Naive B cell (primary cell): Measurements from ENCODE around the gene PSMD12. TPM values are rescaled to one million over a fixed set of nuclear protein-coding genes. Genes with fewer than 3 reads are reported as not detected.
"Not testable (repeated sequence)": the region's sequence is repeated elsewhere in the genome, so short reads cannot be mapped to it uniquely, and the experiment has no call there.

Source experiments
- ATAC-seq, 2 donors: fragments of 150-1000 bp; cut with Tn5 transposase; 2 replicates each; pipeline ENCODE4 v1.10.0; 2021; ENCODE audit warnings: low read depth in 2 of 2, mild to moderate bottlenecking in 2 of 2, moderate library complexity in 2 of 2
- DNase-seq: peaks from one replicate; pipeline ENCODE4 v3.0.0; 2022
- H3K27ac Mint-ChIP-seq, 6 donors: one replicate each; pipeline ENCODE4 v1.8.0; 2020 to 2022; ENCODE audit warnings: mild to moderate bottlenecking in 6 of 6, mixed read lengths in 6 of 6, moderate library complexity in 5 of 6, inconsistent platforms in 2 of 6
- H3K27me3 Mint-ChIP-seq, 3 donors: one replicate each; pipeline ENCODE4 v1.8.0; 2021 to 2022; ENCODE audit warnings: mixed read lengths in 3 of 3, mild to moderate bottlenecking in 1 of 3
- H3K36me3 Mint-ChIP-seq, 2 donors: one replicate each; pipeline ENCODE4 v1.8.0; 2020 to 2022; ENCODE audit warnings: mixed read lengths in 2 of 2, inconsistent platforms in 1 of 2, mild to moderate bottlenecking in 1 of 2
- H3K4me1 Mint-ChIP-seq, 3 donors: one replicate each; pipeline ENCODE4 v1.8.0; 2020 to 2022; ENCODE audit warnings: mixed read lengths in 3 of 3, inconsistent platforms in 1 of 3, mild to moderate bottlenecking in 1 of 3, moderate library complexity in 1 of 3
- H3K4me3 Mint-ChIP-seq, 8 donors: one replicate each; pipeline ENCODE4 v1.8.0; 2020 to 2022; ENCODE audit warnings: mild to moderate bottlenecking in 8 of 8, mixed read lengths in 8 of 8, moderate library complexity in 8 of 8, inconsistent platforms in 2 of 8
- H3K9me3 Mint-ChIP-seq, 7 donors: one replicate each; pipeline ENCODE4 v1.8.0; 2020 to 2022; ENCODE audit warnings: mixed read lengths in 7 of 7, mild to moderate bottlenecking in 5 of 7, inconsistent platforms in 2 of 7, moderate library complexity in 1 of 7
- polyA plus RNA-seq, 6 donors: library from polyadenylated mRNA; unstranded; fragments of 300-500 nt; fragmentation: Illumina TruSeq; gene quantifications; one replicate each; pipeline ENCODE4 v1.2.3, GENCODE V29; 2021; ENCODE audit warnings: low read depth in 6 of 6

The PSMD12 gene
- polyA plus RNA-seq, 6 donors from 2014 or later: 24.3 to 31.0 (median 26.4) TPM

- H3K27me3 Mint-ChIP-seq: no peaks in the 10 kb centered on the region
- no peak overlapping the region for H3K27ac Mint-ChIP-seq
- H3K4me1 Mint-ChIP-seq: peaks cover 35 to 77% (median 46%) of the 10 kb centered on the region in 3 donors
- ATAC-seq: no peak
- DNase-seq: no peak
- peak overlapping the region in 2 of 8 donors; percentile 57 to 66 for H3K4me3 Mint-ChIP-seq
- H3K9me3 Mint-ChIP-seq: no peaks in the 10 kb centered on the region
- H3K36me3 Mint-ChIP-seq: peaks cover 6 to 8% of the 10 kb centered on the region in 2 donors
Observed at GRCh38 chr17:67362173-67362572, 4.2 kb downstream of the PSMD12 start.

GRCh38 chr17:67360880-67361279 lies 5.5 kb downstream of the PSMD12 start:
- peak overlapping the region in 3 of 6 donors; percentile 59 to 78 (median 77) for H3K27ac Mint-ChIP-seq
- peak overlapping the region in 1 of 8 donors; percentile 57 for H3K4me3 Mint-ChIP-seq
- DNase-seq: no peak
- peaks cover 9 to 10% of the 10 kb centered on the region in 2 donors for H3K36me3 Mint-ChIP-seq
- H3K27me3 Mint-ChIP-seq: no peaks in the 10 kb centered on the region
- no peaks in the 10 kb centered on the region for H3K9me3 Mint-ChIP-seq
- ATAC-seq: no peak
- peaks cover 32 to 68% (median 44%) of the 10 kb centered on the region in 3 donors for H3K4me1 Mint-ChIP-seq

- H3K36me3 Mint-ChIP-seq: peaks cover 14 to 17% of the 10 kb centered on the region in 2 donors
Observed at GRCh38 chr17:67359960-67360791, 6.2 kb downstream of the PSMD12 start.

GRCh38 chr17:67358612-67359011 lies 7.8 kb downstream of the PSMD12 start:
- no peak for DNase-seq
- Mint-ChIP-seq H3K4me3 (peak overlapping the region in 1 of 8 donors; percentile 30), H3K4me1 (peaks cover 21 to 47% (median 26%) of the 10 kb centered on the region in 3 donors), H3K27ac (peak overlapping the region in 2 of 6 donors; percentile 15 to 74), H3K27me3 (no peaks in the 10 kb centered on the region), H3K36me3 (peaks cover 14 to 20% of the 10 kb centered on the region in 2 donors), H3K9me3 (no peaks in the 10 kb centered on the region)
- ATAC-seq: no peak

More at GRCh38 chr17:67359960-67360791, 6.2 kb downstream of the PSMD12 start:
- Mint-ChIP-seq H3K27ac (peak overlapping the region in 5 of 6 donors; percentile 3 to 81 (median 64)), H3K4me3 (peak overlapping the region in 3 of 8 donors; percentile 17 to 44 (median 20)), H3K4me1 (peaks cover 28 to 61% (median 39%) of the 10 kb centered on the region in 3 donors), H3K27me3 (no peaks in the 10 kb centered on the region), H3K9me3 (no peaks in the 10 kb centered on the region)
- ATAC-seq (peak; percentile 53 to 64), DNase-seq (no peak)

GRCh38 chr17:67353929-67354574 lies 12.3 kb downstream of the PSMD12 start:
- Mint-ChIP-seq H3K4me1 (peaks cover 4 to 10% (median 5%) of the 10 kb centered on the region in 3 donors), H3K27ac (no peak overlapping the region), H3K36me3 (peaks cover 13 to 15% of the 10 kb centered on the region in 2 donors), H3K4me3 (no peak overlapping the region), H3K9me3 (no peaks in the 10 kb centered on the region), H3K27me3 (no peaks in the 10 kb centered on the region)
- ATAC-seq: no peak
- no peak for DNase-seq

- no peak for ATAC-seq
- Mint-ChIP-seq H3K4me3 (peak overlapping the region in 1 of 8 donors; percentile 57), H3K27me3 (no peaks in the 10 kb centered on the region), H3K9me3 (no peaks in the 10 kb centered on the region), H3K4me1 (peaks cover 1 to 5% (median 4%) of the 10 kb centered on the region in 3 donors), H3K36me3 (peaks cover 13 to 15% of the 10 kb centered on the region in 2 donors), H3K27ac (no peak overlapping the region)
- DNase-seq: no peak
Observed at GRCh38 chr17:67353161-67353560, 13.2 kb downstream of the PSMD12 start.

GRCh38 chr17:67349420-67349819 lies 17.0 kb downstream of the PSMD12 start:
- Mint-ChIP-seq H3K4me1 (no peaks in the 10 kb centered on the region), H3K27ac (no peak overlapping the region)

GRCh38 chr17:67347826-67348225 lies 18.6 kb downstream of the PSMD12 start:
- Mint-ChIP-seq H3K9me3 (no peaks in the 10 kb centered on the region), H3K4me1 (no peaks in the 10 kb centered on the region), H3K27me3 (no peaks in the 10 kb centered on the region), H3K36me3 (peaks cover 13 to 32% of the 10 kb centered on the region in 2 donors), H3K4me3 (no peak overlapping the region), H3K27ac (no peak overlapping the region)
- ATAC-seq (no peak), DNase-seq (no peak)

More at GRCh38 chr17:67349420-67349819, 17.0 kb downstream of the PSMD12 start:
- no peaks in the 10 kb centered on the region for H3K9me3 Mint-ChIP-seq
- H3K27me3 Mint-ChIP-seq: no peaks in the 10 kb centered on the region
- DNase-seq (no peak), ATAC-seq (no peak)
- no peak overlapping the region for H3K4me3 Mint-ChIP-seq
- peaks cover 13 to 23% of the 10 kb centered on the region in 2 donors for H3K36me3 Mint-ChIP-seq

- no peak overlapping the region for H3K4me3 Mint-ChIP-seq
- no peaks in the 10 kb centered on the region for H3K27me3 Mint-ChIP-seq
- H3K4me1 Mint-ChIP-seq: no peaks in the 10 kb centered on the region
- H3K36me3 Mint-ChIP-seq: peaks cover 33 to 39% of the 10 kb centered on the region in 2 donors
- ATAC-seq (no peak), DNase-seq (no peak)
- peak overlapping the region in 1 of 6 donors; percentile 16 for H3K27ac Mint-ChIP-seq
- H3K9me3 Mint-ChIP-seq: no peaks in the 10 kb centered on the region
Observed at GRCh38 chr17:67343237-67343636, 23.1 kb downstream of the PSMD12 start.

DNA sequence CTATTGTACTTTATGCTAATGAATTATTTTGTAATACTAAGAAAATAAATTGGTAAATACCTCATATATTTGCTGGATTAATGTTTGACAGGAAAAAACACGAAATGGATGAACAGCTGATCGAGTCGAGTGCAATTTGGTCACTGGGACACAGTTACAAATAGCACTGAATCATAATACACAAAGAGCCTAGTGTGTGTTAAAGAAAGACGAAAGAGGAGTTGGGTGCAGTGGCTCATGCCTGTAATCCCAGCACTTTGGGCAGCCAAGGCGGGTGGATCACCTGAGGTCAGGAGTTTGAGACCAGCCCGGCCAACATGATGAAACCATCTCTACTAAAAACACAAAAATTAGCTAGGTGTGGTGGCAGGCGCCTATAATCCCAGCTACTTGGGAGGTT lies 28.0 kb downstream of the PSMD12 start:
- H3K27me3 Mint-ChIP-seq, H3K9me3 Mint-ChIP-seq, ATAC-seq, DNase-seq, H3K4me1 Mint-ChIP-seq, H3K4me3 Mint-ChIP-seq: not testable (repeated sequence)
- peak overlapping the region in 1 of 6 donors; percentile 15 for H3K27ac Mint-ChIP-seq
- peaks cover 18 to 23% of the 10 kb centered on the region in 2 donors for H3K36me3 Mint-ChIP-seq

GRCh38 chr17:67336859-67337258 lies 29.5 kb downstream of the PSMD12 start:
- H3K4me3 Mint-ChIP-seq: no peak overlapping the region
- ATAC-seq (no peak), DNase-seq (no peak)
- H3K4me1 Mint-ChIP-seq: no peaks in the 10 kb centered on the region
- no peaks in the 10 kb centered on the region for H3K9me3 Mint-ChIP-seq
- H3K36me3 Mint-ChIP-seq: peaks cover 14 to 18% of the 10 kb centered on the region in 2 donors
- H3K27ac Mint-ChIP-seq: no peak overlapping the region
- H3K27me3 Mint-ChIP-seq: no peaks in the 10 kb centered on the region

DNA sequence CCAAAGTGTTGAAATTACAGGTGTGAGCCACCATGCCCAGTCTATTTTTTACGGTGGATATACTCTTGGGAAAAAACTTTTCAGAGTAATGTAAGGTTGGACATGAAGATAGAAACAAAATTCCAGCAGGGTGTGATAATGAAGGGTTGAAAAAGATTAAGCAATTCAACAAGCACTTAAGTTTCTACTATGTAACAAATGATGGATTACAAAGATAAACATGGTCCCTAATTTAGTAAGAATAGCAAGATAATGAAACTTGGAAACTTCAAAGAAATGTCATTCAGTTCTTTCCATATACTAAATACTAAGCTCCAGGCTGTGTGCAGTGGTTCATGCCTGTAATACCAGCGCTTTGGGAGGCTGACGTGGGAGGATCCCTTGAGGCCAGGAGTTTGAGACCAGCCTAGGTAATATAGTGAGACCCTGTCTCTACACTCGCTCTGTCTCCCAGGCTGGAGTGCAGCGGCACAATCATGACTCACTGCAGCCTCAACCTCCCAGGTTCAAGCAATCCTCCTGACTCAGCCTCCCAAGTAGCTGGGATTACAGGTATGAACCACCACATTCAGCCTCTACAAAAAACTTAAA lies 31.0 kb downstream of the PSMD12 start:
- H3K4me1 Mint-ChIP-seq: no peaks in the 10 kb centered on the region
- no peak for DNase-seq
- no peak overlapping the region for H3K4me3 Mint-ChIP-seq
- H3K27ac Mint-ChIP-seq: no peak overlapping the region
- peaks cover 0 to 7% of the 10 kb centered on the region in 2 donors for H3K36me3 Mint-ChIP-seq
- no peaks in the 10 kb centered on the region for H3K27me3 Mint-ChIP-seq
- H3K9me3 Mint-ChIP-seq: no peaks in the 10 kb centered on the region
- no peak for ATAC-seq

DNA sequence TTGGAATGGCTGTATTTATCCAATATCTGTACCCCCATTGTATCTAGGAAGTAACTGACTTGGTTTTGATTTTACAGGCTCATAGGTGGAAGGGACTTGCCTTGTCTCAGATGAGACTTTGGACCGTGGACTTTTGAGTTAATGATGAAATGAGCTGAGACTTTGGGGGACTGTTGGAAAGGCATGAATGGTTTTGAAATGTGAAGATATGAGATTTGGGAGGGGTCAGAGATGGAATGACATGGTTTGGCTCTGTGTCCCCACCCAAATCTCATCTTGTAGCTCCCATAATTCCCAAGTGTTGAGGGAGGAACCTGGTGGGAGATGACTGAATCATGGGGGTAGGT lies 34.2 kb downstream of the PSMD12 start:
- not testable (repeated sequence) for ATAC-seq, H3K4me3 Mint-ChIP-seq, H3K36me3 Mint-ChIP-seq, H3K4me1 Mint-ChIP-seq, DNase-seq, H3K9me3 Mint-ChIP-seq, H3K27me3 Mint-ChIP-seq
- peak overlapping the region in 1 of 6 donors; percentile 77 for H3K27ac Mint-ChIP-seq
